Vagina (tissue), 2 donors: Measurements from ENCODE around the gene RPL10A. TPM values are rescaled to one million over a fixed set of nuclear protein-coding genes. Genes with fewer than 3 reads are reported as not detected.

ENCODE experiments used
- DNase-seq, 2 donors: peaks; one replicate each; pipeline ENCODE4 v3.0.0-alpha.2; 2017; ENCODE audit errors: extremely low spot score in 2 of 2
- H3K27ac ChIP-seq: fragments of 200-600 bp; sonication (generic); one replicate; pipeline ENCODE4 v1.5.1; 2019
- H3K27me3 ChIP-seq: fragments of 200-600 bp; sonication (generic); one replicate; pipeline ENCODE4 v1.5.1; 2019
- H3K36me3 ChIP-seq, 2 donors: fragments of 200-600 bp; sonication (generic); one replicate each; pipeline ENCODE4 v1.5.1; 2017 to 2019
- H3K4me1 ChIP-seq: fragments of 200-600 bp; sonication (generic); one replicate; pipeline ENCODE4 v1.5.1; 2019
- H3K4me3 ChIP-seq, 2 donors: fragments of 200-600 bp; sonication (generic); 1 replicate in 1 of 2; 2 replicates in 1 of 2; pipeline ENCODE4 v1.5.1; 2016 to 2019
- H3K9me3 ChIP-seq: fragments of 200-600 bp; sonication (generic); one replicate; pipeline ENCODE4 v1.5.1; 2019
- POLR2A ChIP-seq, 2 donors: fragments of 450-650 bp; IDR thresholded peaks; one replicate each; pipeline ENCODE4 v1.6.1; 2017; ENCODE audit warnings: antibody characterized with exemption in 2 of 2, mild to moderate bottlenecking in 2 of 2, moderate library complexity in 2 of 2
- POLR2AphosphoS5 ChIP-seq, 2 donors: sonication (generic); formaldehyde crosslinking; IDR thresholded peaks; one replicate each; pipeline ENCODE4 v1.9.0; 2017; ENCODE audit warnings: antibody characterized with exemption in 2 of 2, mild to moderate bottlenecking in 2 of 2, low read depth in 1 of 2; ENCODE audit not compliant: insufficient read depth in 1 of 2
- intact Hi-C: fragments of 100-400 bp; cut with DNase I; formaldehyde crosslinking; loops from one replicate; pipeline ENCODE4 v1.15.1; 2023
- total RNA-seq: library from RNA; depleted of rRNA; stranded (reverse); fragments of >200 nt; gene quantifications from one replicate; pipeline ENCODE4 v1.2.3, GENCODE V29; 2016
- TF ChIP-seq, protein P1 (sequence below), 3 experiments: fragments of 450-650 bp in 2 of 3; fragments of 200-600 bp in 1 of 3; sonication (generic) in 1 of 3; IDR thresholded peaks; one replicate each; pipeline ENCODE4 v1.5.1; 2017 to 2019; ENCODE audit warnings: antibody characterized with exemption in 3 of 3, mild to moderate bottlenecking in 2 of 3, moderate library complexity in 2 of 3

RPL10A gene
- total RNA-seq, 1 donor from 2014 or later = 2,013 TPM

DNA sequence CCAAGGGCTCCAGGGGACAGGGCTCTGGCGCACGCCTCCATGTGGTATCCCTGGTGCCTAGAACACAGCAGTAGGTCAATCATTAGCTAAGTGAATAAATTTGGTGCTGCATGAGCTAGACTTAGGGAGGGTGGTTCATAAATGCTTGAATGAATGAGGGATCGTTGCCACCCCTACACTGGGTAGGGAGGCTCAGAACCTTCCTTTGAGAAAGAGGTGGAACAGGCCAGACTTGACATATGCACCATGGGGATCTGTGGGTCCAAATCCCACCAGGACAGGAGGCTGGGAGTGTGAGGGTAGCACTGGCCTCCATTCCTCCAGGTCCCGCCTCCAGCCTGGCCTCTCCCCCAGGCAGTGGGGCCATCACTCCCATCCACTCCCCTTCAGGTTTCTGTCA, 14.9 kb downstream of the RPL10A start:
- peaks cover 0 to 18% of the 10 kb centered on the region in 2 donors for H3K36me3 ChIP-seq
- no peak overlapping the region for H3K27ac ChIP-seq
- no peaks in the 10 kb centered on the region for H3K9me3 ChIP-seq
- no peak overlapping the region for H3K4me3 ChIP-seq
- TF ChIP-seq POLR2A (IDR thresholded peaks at IDR 0.05) (no peak), POLR2AphosphoS5 (IDR thresholded peaks at IDR 0.05; ENCODE audit: insufficient read depth in 1 of 2, low read depth in 1 of 2) (no peak)
- TF ChIP-seq, protein P1, sequence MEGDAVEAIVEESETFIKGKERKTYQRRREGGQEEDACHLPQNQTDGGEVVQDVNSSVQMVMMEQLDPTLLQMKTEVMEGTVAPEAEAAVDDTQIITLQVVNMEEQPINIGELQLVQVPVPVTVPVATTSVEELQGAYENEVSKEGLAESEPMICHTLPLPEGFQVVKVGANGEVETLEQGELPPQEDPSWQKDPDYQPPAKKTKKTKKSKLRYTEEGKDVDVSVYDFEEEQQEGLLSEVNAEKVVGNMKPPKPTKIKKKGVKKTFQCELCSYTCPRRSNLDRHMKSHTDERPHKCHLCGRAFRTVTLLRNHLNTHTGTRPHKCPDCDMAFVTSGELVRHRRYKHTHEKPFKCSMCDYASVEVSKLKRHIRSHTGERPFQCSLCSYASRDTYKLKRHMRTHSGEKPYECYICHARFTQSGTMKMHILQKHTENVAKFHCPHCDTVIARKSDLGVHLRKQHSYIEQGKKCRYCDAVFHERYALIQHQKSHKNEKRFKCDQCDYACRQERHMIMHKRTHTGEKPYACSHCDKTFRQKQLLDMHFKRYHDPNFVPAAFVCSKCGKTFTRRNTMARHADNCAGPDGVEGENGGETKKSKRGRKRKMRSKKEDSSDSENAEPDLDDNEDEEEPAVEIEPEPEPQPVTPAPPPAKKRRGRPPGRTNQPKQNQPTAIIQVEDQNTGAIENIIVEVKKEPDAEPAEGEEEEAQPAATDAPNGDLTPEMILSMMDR (IDR thresholded peaks at IDR 0.05) = no peak
- intact Hi-C loops = no loop called here
- no peak for DNase-seq
- peaks cover 36% of the 10 kb centered on the region for H3K4me1 ChIP-seq
- H3K27me3 ChIP-seq = no peaks in the 10 kb centered on the region

DNA sequence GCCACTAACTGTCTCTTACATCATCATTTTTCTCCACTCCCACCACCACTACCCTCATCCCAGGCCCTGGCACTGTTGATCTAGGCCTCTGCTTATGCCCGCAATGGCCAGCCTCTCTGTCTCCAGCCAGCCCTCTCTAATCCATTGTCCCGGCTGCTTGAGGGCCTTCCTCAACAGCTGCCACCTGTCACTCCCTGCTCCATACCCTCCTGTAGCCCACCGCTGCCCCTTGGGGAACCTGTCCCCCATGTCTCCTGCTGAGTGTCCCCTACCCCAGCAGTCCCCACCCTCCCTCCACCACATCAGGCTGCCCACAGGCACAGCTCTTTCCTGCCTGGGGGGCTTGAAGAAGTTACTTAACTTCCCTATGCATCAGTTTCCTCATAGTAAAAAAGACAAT, 15.3 kb downstream of the RPL10A start:
- intact Hi-C loops = no loop called here
- DNase-seq = no peak

DNA sequence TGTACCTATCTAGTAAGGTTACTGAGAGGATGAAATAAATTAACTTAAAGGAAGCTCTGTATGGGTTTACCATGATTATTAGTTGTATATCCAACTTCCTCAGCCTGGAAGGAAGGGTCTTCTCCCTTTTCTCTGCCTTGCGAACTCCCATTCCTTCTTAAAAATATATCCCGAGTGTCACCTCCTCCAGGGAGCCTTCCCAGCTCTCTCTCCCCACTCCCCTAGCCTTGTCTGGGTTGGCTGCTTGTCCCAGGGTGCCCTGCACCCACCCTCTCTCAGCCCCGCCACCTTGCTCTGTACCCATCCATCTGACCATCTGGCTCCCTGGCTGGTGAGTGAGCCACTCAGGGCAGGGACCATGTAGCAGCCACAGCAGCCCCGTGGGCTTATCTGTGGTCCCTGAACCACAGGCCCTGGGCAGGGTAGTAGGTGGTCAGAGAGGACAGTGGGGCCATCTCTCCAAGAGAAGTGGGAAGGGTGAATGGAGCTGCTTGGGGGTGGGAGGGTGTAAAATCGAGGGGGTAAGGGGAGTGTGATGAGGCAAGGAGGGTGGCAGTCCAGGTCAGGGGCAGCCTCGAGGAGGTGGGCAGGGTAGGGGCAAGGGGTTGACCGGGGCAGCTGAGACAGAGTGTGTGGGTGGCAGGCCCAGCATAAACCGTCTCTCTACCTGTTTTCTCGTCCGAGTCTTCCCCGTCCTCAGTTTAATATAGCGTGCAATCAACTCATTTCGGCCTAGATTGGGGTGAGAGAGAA, 15.9 kb downstream of the RPL10A start:
- DNase-seq = no peak
- Histone ChIP-seq H3K36me3 (peaks cover 0 to 10% of the 10 kb centered on the region in 2 donors), H3K4me3 (no peak overlapping the region), H3K27ac (peak overlapping the region; percentile 97), H3K9me3 (no peaks in the 10 kb centered on the region), H3K27me3 (no peaks in the 10 kb centered on the region), H3K4me1 (peaks cover 45% of the 10 kb centered on the region)
- intact Hi-C loops = no loop called here
- no peak for TF ChIP-seq POLR2AphosphoS5 (IDR thresholded peaks at IDR 0.05; ENCODE audit: insufficient read depth in 1 of 2, low read depth in 1 of 2)
- TF ChIP-seq POLR2A (IDR thresholded peaks at IDR 0.05) = no peak
- TF ChIP-seq, protein P1 (IDR thresholded peaks at IDR 0.05) = no peak

More for the DNA sequence above, 15.3 kb downstream of the RPL10A start:
- peak overlapping the region; percentile 97 for H3K27ac ChIP-seq
- peaks cover 40% of the 10 kb centered on the region for H3K4me1 ChIP-seq
- H3K36me3 ChIP-seq = peaks cover 0 to 13% of the 10 kb centered on the region in 2 donors
- H3K4me3 ChIP-seq = no peak overlapping the region
- H3K27me3 ChIP-seq = no peaks in the 10 kb centered on the region
- no peaks in the 10 kb centered on the region for H3K9me3 ChIP-seq
- TF ChIP-seq POLR2AphosphoS5 (IDR thresholded peaks at IDR 0.05; ENCODE audit: insufficient read depth in 1 of 2, low read depth in 1 of 2) (no peak), POLR2A (IDR thresholded peaks at IDR 0.05) (no peak)
- TF ChIP-seq, protein P1 (IDR thresholded peaks at IDR 0.05) = no peak

DNA sequence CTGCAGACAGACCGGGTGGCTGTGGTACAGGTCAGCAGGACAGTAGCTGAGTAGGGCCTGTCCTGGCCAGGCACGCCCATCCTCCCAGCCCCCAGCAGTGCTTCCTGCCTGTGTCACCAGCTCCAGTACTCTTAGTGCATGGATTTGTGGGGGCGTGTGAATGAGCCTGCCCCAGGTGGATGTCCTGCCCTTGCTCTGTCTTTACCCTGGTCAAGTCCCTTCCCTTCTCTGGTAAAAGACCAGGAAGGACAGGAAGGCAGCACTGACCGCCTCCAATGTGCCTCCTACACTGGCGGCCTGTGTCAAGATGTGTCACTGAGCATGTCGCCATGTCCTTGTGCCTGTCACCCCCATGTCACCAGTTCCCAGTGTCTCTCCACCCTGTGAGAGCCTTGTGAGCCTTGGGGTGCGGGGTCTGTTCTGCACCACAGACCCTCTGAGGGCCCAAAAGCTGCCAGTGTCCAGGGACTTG, 16.8 kb downstream of the RPL10A start:
- peaks cover 54% of the 10 kb centered on the region for H3K4me1 ChIP-seq
- H3K4me3 ChIP-seq = no peak overlapping the region
- no peaks in the 10 kb centered on the region for H3K27me3 ChIP-seq
- DNase-seq = no peak
- H3K36me3 ChIP-seq = peaks cover 0 to 1% of the 10 kb centered on the region in 2 donors
- intact Hi-C loops = no loop called here
- TF ChIP-seq POLR2AphosphoS5 (IDR thresholded peaks at IDR 0.05; ENCODE audit: insufficient read depth in 1 of 2, low read depth in 1 of 2) = no peak
- TF ChIP-seq, protein P1 (IDR thresholded peaks at IDR 0.05) = no peak
- no peak for TF ChIP-seq POLR2A (IDR thresholded peaks at IDR 0.05)
- H3K9me3 ChIP-seq = no peaks in the 10 kb centered on the region
- peak overlapping the region; percentile 97 for H3K27ac ChIP-seq

DNA sequence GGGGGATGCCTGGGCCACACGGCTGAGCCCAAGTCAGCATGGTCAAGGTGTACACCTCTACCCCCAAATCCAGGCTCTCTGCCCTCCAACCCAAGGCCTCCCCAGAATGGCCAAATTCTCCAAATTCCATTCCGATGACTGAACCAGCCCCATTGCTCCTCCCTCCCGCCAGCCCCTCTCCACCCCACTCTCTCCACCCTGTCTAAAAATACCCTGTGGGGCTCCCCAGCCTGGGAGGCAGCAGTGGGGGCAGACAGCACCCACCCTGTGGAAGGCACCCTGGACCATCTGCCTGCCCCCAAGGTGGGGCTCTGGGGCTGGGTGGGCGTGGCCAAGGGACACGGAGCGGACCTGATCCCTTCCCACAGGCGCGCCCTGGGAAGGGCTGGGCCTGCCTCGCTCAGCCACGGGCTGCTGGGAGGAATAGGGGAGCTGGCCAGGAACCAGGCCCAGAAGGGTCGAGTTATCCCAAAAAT, 17.2 kb downstream of the RPL10A start:
- Histone ChIP-seq H3K4me3 (peak overlapping the region; percentile 24 to 42), H3K4me1 (peaks cover 59% of the 10 kb centered on the region), H3K9me3 (no peaks in the 10 kb centered on the region), H3K36me3 (no peaks in the 10 kb centered on the region), H3K27me3 (no peaks in the 10 kb centered on the region), H3K27ac (peak overlapping the region; percentile 97)
- no peak for TF ChIP-seq POLR2AphosphoS5 (IDR thresholded peaks at IDR 0.05; ENCODE audit: insufficient read depth in 1 of 2, low read depth in 1 of 2)
- no peak for TF ChIP-seq POLR2A (IDR thresholded peaks at IDR 0.05)
- TF ChIP-seq, protein P1 (IDR thresholded peaks at IDR 0.05) = no peak
- no peak for DNase-seq
- intact Hi-C loops = no loop called here
